NB4 (cell line): ENCODE data around the gene WDR88.
A peak's percentile ranks its signal among the peaks of the same experiment; 100 is the strongest.

ENCODE experiments used
- DNase-seq: peaks from one replicate; pipeline ENCODE4 v3.0.0; 2010; ENCODE audit warnings: low read depth
- H3K4me3 ChIP-seq: one replicate; pipeline ENCODE4 v1.5.1; 2011; ENCODE audit warnings: mild to moderate bottlenecking, low read depth, low read length, moderate library complexity
- MAX ChIP-seq: IDR thresholded peaks from 2 replicates; pipeline ENCODE4 v1.6.1; 2011; ENCODE audit warnings: low read depth, low read length
- MYC ChIP-seq: IDR thresholded peaks from 2 replicates; pipeline ENCODE4 v1.6.1; 2011; ENCODE audit warnings: low read depth, low read length
- POLR2A ChIP-seq: IDR thresholded peaks from 2 replicates; pipeline ENCODE4 v1.6.1; 2011; ENCODE audit warnings: mild to moderate bottlenecking; ENCODE audit not compliant: insufficient read length; ENCODE audit errors: extremely low read depth
- TF ChIP-seq, protein P1 (sequence below): IDR thresholded peaks from one replicate; pipeline ENCODE4 v1.5.1; 2012; ENCODE audit warnings: low read depth, low read length

WDR88 gene

DNA sequence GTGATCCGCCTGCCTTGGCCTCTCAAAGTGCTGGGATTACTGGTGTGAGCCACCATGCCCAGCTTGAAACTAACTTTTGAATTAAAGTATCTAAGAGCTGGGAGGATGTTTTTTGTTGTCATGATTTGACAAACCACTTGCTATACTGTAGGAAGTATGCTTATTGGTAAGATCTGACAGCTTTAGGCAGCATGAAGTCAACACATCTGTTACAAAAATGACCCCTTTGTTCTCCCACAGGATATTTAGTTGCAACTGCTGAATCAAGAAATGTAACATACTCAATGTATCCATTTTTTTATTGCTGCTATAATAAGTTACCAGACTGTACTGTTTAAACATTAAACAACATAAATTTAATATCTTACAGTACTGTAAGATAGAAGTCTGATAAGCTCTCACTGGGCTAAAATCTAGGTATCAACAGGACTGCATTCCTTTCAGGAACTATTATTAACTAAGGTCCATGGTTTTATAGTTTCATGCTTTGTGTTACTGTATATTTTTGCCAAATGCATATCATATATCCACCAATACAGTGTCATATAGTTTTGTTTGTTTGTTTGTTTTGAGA is 39.4 kb downstream of the WDR88 start:
- DNase-seq: no peak

DNA sequence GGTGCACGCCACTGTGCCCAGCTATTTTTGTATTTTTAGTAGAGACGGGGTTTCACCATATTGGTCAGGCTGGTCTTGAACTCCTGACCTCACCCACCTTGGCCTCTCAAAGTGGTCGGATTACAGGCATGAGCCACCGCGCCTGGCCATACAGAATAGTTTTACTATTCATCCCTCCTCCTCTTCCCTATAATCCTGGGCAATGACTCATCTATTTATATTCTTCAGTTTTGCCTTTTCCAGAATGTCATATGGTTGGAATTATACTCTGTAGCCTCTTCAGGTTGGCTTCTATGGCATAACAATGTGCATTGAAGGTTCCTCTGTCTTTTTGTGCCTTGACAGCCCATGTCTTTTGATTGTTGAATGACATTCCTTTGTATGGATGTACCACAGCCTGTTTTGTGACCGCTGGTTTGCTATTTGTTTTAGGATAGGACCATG is 40.0 kb downstream of the WDR88 start:
- no peak overlapping the region for H3K4me3 ChIP-seq
- TF ChIP-seq, protein P1, sequence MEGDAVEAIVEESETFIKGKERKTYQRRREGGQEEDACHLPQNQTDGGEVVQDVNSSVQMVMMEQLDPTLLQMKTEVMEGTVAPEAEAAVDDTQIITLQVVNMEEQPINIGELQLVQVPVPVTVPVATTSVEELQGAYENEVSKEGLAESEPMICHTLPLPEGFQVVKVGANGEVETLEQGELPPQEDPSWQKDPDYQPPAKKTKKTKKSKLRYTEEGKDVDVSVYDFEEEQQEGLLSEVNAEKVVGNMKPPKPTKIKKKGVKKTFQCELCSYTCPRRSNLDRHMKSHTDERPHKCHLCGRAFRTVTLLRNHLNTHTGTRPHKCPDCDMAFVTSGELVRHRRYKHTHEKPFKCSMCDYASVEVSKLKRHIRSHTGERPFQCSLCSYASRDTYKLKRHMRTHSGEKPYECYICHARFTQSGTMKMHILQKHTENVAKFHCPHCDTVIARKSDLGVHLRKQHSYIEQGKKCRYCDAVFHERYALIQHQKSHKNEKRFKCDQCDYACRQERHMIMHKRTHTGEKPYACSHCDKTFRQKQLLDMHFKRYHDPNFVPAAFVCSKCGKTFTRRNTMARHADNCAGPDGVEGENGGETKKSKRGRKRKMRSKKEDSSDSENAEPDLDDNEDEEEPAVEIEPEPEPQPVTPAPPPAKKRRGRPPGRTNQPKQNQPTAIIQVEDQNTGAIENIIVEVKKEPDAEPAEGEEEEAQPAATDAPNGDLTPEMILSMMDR: no peak
- TF ChIP-seq MYC (no peak), POLR2A (no peak), MAX (no peak)
- no peak for DNase-seq

More for the DNA sequence above, 39.4 kb downstream of the WDR88 start:
- TF ChIP-seq POLR2A (no peak), MYC (no peak), MAX (no peak)
- TF ChIP-seq, protein P1: no peak
- no peak overlapping the region for H3K4me3 ChIP-seq

GRCh38 chr19:33174186-33174585 is 42.3 kb downstream of the WDR88 start:
- no peak for DNase-seq
- H3K4me3 ChIP-seq: no peak overlapping the region
- TF ChIP-seq MYC: no peak
- no peak for TF ChIP-seq MAX
- TF ChIP-seq POLR2A: no peak
- TF ChIP-seq, protein P1: no peak

GRCh38 chr19:33175156-33175782 is 43.4 kb downstream of the WDR88 start:
- peak overlapping the region; percentile 77 for H3K4me3 ChIP-seq
- no peak for DNase-seq
- TF ChIP-seq POLR2A (no peak), MYC (no peak), MAX (no peak)
- TF ChIP-seq, protein P1: no peak

- TF ChIP-seq MYC (no peak), POLR2A (no peak), MAX (no peak)
- TF ChIP-seq, protein P1: peak; percentile 1
- H3K4me3 ChIP-seq: peak overlapping the region; percentile 77
- peak; percentile 53 for DNase-seq
These were observed 44.2 kb downstream of the WDR88 start for GRCh38 chr19:33175886-33176669.
